A673 (cell line): Measurements from ENCODE around the gene EEF1G. TPM values are rescaled to one million over a fixed set of nuclear protein-coding genes. Genes with fewer than 3 reads are reported as not detected.
A peak's percentile ranks its signal among the peaks of the same experiment; 100 is the strongest.
"Not testable (repeated sequence)": the region's sequence is repeated elsewhere in the genome, so short reads cannot be mapped to it uniquely, and the experiment has no call there.

ENCODE experiments used
- BruUV-seq: library from RNA; stranded (reverse); fragments of 400-500 nt; replicated peaks from 2 replicates; lab custom pipeline; 2021; lab: Mats Ljungman, UMichigan
- CTCF ChIA-PET: fragments of 300-600 bp; sonication (Branson Sonifier 250); formaldehyde crosslinking; loops from one replicate; lab custom pipeline; 2022; ENCODE audit warnings: antibody characterized with exemption; lab: Charles Lee
- POLR2A ChIA-PET: fragments of 300-600 bp; sonication (Branson Sonifier 250); formaldehyde crosslinking; loops from one replicate; lab custom pipeline; 2022; ENCODE audit warnings: antibody characterized with exemption; ENCODE audit not compliant: low non-redundant PET; lab: Charles Lee
- DNase-seq: peaks from one replicate; pipeline ENCODE4 v3.0.0-alpha.2; 2015; ENCODE audit warnings: low spot score
- H3K27ac ChIP-seq: fragments of 200-600 bp; sonication (generic); 2 replicates; pipeline ENCODE4 v1.5.1; 2016; ENCODE audit warnings: mixed run types, low read depth, mild to moderate bottlenecking, mixed read lengths, antibody characterized with exemption, low read length; ENCODE audit not compliant: poor library complexity, severe bottlenecking
- H3K27me3 ChIP-seq: fragments of 200-600 bp; sonication (generic); replicated peaks from 2 replicates; pipeline ENCODE4 v1.6.1; 2017; ENCODE audit warnings: mixed run types, low read depth, mild to moderate bottlenecking, mixed read lengths, antibody characterized with exemption, low read length; ENCODE audit not compliant: insufficient read depth, poor library complexity
- H3K36me3 ChIP-seq: fragments of 200-600 bp; sonication (generic); 2 replicates; pipeline ENCODE4 v1.6.1; 2016; ENCODE audit warnings: mixed run types, mild to moderate bottlenecking, mixed read lengths, antibody characterized with exemption, low read length; ENCODE audit not compliant: insufficient read depth, poor library complexity, severe bottlenecking
- H3K4me1 ChIP-seq: fragments of 200-600 bp; sonication (generic); 2 replicates; pipeline ENCODE4 v1.6.1; 2017; ENCODE audit warnings: mixed run types, mild to moderate bottlenecking, mixed read lengths, antibody characterized with exemption, low read length; ENCODE audit not compliant: insufficient read depth, poor library complexity, severe bottlenecking
- H3K4me3 ChIP-seq: fragments of 200-600 bp; sonication (generic); 2 replicates; pipeline ENCODE4 v1.5.1; 2016; ENCODE audit warnings: low read depth, mixed run types, mild to moderate bottlenecking, mixed read lengths, low read length; ENCODE audit not compliant: poor library complexity, severe bottlenecking
- H3K9me3 ChIP-seq: fragments of 200-600 bp; sonication (generic); 2 replicates; pipeline ENCODE4 v1.6.1; 2016; ENCODE audit warnings: mixed run types, low read depth, mild to moderate bottlenecking, mixed read lengths, antibody characterized with exemption, low read length; ENCODE audit not compliant: poor library complexity, severe bottlenecking
- EZH2 ChIP-seq: fragments of 200-600 bp; sonication (generic); IDR thresholded peaks from 2 replicates; pipeline ENCODE4 v1.6.1; 2017; ENCODE audit warnings: borderline replicate concordance, low read depth, mild to moderate bottlenecking, mixed read lengths, antibody characterized with exemption, low read length; ENCODE audit not compliant: poor library complexity, severe bottlenecking
- intact Hi-C: fragments of 100-400 bp; cut with micrococcal nuclease; formaldehyde crosslinking; loops from one replicate; pipeline ENCODE4 v1.10.0; 2022; ENCODE audit not compliant: unreplicated experiment
- total RNA-seq: library from RNA; stranded (reverse); gene quantifications from 2 replicates; pipeline ENCODE4 v1.2.3, GENCODE V29; 2021
- TF ChIP-seq, protein P1 (sequence below): fragments of 300-800, 200-600 bp; sonication (generic); conservative IDR thresholded peaks from 2 replicates; pipeline ENCODE4 v1.5.1; 2017; ENCODE audit warnings: low read depth, mild to moderate bottlenecking, antibody characterized with exemption, low read length, moderate library complexity, mixed read lengths

The EEF1G gene
- total RNA-seq, 1 experiment from 2014 or later = 1,817 TPM

DNA sequence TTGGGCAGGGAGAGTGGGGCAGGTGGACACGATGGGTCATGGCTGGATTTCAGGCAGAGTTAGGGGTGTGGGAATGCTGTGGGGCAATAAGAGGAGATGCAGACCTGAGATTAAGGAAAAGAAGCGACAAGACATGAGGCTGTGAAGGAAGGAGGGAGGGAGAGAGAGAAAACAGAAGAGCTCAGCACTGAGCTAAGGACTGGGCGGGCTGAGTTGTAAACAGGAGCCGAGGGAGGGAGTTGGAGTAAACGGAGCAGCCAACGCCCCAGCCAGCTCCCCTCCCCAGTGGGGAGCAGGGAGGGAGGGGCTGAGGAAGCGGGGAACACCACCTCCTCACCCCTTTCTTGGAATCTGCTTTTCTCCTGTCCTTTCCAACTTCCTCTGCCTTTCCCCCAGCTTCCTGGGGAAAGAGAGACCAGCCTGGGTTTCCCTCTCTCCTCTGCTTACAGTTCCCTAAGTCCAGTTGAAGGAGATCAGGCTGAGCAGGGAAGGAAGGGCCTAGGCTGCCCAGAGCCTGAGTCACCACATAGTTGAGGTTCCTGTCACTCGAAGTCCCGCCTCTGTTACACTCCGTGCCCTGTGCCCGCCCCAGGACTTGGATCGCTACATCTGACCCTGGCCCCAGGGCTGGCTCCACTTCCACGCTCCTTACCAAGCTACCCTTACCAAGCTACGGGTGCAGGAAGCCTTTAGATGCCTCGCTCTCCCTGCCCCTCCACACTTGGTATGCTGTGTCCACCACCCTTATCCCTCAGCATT is 20.4 kb downstream of the EEF1G start:
- DNase-seq = peak; percentile 76
- CTCF ChIA-PET = interaction anchor here (1.9 to 2.5 kb wide), 2 partner anchors 11 to 129 kb away, joined by 9 to 14 read pairs; no protein-coding TSS in a partner anchor
- H3K4me3 ChIP-seq = no peak overlapping the region
- peaks cover 16% of the 10 kb centered on the region for H3K36me3 ChIP-seq
- intact Hi-C loops = no loop called here
- H3K9me3 ChIP-seq = no peaks in the 10 kb centered on the region
- no peaks in the 10 kb centered on the region for H3K27me3 ChIP-seq
- POLR2A ChIA-PET = interaction anchor here (0.6 kb wide), 1 partner anchor 122 kb away, joined by 3 read pairs; no protein-coding TSS in a partner anchor
- no TSS peak for BruUV-seq
- peaks cover 62% of the 10 kb centered on the region for H3K4me1 ChIP-seq
- no peak for TF ChIP-seq EZH2
- H3K27ac ChIP-seq = peak overlapping the region; percentile 90

DNA sequence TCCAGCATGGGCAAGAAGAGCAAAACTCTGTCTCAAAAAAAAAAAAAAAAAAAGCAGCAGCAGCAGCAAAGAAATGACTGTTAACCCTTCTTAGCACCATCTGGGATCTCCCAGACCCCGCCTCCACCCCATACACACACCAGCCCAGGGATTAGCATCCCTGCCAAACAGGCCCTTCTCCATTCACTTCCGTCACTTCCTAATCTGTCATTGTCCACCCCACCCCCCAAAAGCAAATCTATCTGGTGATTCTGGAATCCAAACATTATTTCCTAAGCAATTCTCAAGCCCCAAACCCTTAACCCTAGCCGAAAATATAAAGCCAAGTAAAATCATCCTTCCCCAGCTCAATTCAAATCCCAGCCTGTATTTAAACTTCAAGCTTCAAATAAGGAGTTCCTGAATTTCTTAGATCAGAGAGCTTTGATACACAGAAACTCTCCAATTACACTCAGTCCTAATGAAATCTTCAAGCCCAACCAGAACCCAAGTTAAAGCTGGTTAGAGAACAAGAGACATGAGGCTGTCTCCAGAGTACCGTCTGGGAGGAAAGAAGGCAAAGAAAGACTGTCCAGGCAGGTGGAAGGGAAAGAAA is 21.1 kb downstream of the EEF1G start:
- intact Hi-C loops = no loop called here
- peaks cover 62% of the 10 kb centered on the region for H3K4me1 ChIP-seq
- H3K27ac ChIP-seq = peak overlapping the region; percentile 90
- TSS peak; percentile 40 for BruUV-seq
- ChIA-PET POLR2A (interaction anchor here (0.6 kb wide), 1 partner anchor 65 kb away, joined by 3 read pairs; no protein-coding TSS in a partner anchor), CTCF (interaction anchor here (1.9 to 2.5 kb wide), 2 partner anchors 10 to 128 kb away, joined by 9 to 14 read pairs; no protein-coding TSS in a partner anchor)
- H3K36me3 ChIP-seq = peaks cover 9% of the 10 kb centered on the region
- DNase-seq = peak; percentile 80
- no peak overlapping the region for H3K4me3 ChIP-seq
- H3K9me3 ChIP-seq = no peaks in the 10 kb centered on the region
- TF ChIP-seq, protein P1, sequence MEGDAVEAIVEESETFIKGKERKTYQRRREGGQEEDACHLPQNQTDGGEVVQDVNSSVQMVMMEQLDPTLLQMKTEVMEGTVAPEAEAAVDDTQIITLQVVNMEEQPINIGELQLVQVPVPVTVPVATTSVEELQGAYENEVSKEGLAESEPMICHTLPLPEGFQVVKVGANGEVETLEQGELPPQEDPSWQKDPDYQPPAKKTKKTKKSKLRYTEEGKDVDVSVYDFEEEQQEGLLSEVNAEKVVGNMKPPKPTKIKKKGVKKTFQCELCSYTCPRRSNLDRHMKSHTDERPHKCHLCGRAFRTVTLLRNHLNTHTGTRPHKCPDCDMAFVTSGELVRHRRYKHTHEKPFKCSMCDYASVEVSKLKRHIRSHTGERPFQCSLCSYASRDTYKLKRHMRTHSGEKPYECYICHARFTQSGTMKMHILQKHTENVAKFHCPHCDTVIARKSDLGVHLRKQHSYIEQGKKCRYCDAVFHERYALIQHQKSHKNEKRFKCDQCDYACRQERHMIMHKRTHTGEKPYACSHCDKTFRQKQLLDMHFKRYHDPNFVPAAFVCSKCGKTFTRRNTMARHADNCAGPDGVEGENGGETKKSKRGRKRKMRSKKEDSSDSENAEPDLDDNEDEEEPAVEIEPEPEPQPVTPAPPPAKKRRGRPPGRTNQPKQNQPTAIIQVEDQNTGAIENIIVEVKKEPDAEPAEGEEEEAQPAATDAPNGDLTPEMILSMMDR = no peak
- TF ChIP-seq EZH2 = no peak
- no peaks in the 10 kb centered on the region for H3K27me3 ChIP-seq

DNA sequence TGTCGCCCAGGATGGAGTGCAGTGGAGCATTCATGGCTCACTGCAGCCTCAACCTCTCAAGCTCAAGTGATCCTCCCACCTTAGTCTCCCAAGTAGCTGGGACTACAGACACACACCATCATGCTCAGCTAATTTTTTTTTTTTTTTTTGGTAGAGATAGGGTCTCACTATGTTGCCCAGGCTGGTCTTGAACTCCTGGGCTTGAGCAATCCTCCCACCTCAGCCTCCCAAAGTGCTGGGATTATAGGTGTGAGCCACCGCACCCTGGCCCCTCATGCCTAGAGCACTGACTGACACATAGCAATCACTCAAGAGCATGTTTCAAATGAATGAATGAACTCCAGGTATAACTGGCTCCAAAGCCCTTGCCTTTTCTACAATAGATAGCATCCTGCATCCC is 23.2 kb downstream of the EEF1G start:
- H3K27ac ChIP-seq, H3K36me3 ChIP-seq, intact Hi-C loops, H3K27me3 ChIP-seq, POLR2A ChIA-PET, H3K4me3 ChIP-seq, H3K9me3 ChIP-seq, BruUV-seq, DNase-seq: not testable (repeated sequence)
- H3K4me1 ChIP-seq = peaks cover 49% of the 10 kb centered on the region
- CTCF ChIA-PET = interaction anchor here (1.0 kb wide), 1 partner anchor 8 kb away, joined by 3 read pairs; no protein-coding TSS in a partner anchor
